GM12874 (cell line): ENCODE measurements around the gene PRTFDC1.

Experiments used
- CTCF ChIP-seq: IDR thresholded peaks from 2 replicates; pipeline ENCODE4 v1.5.1; 2011; ENCODE audit warnings: low read depth, mild to moderate bottlenecking, control low read depth, low read length, moderate library complexity; ENCODE audit not compliant: insufficient read depth

PRTFDC1 gene

GRCh38 chr10:24952707-24953645 is 570 bp upstream of the PRTFDC1 start:
- TF ChIP-seq CTCF = peak; percentile 63

- no peak for TF ChIP-seq CTCF
These were observed 934 bp downstream of the PRTFDC1 start for GRCh38 chr10:24951201-24952142.

- no peak for TF ChIP-seq CTCF
These were observed 2.0 kb downstream of the PRTFDC1 start for GRCh38 chr10:24950439-24950838.

GRCh38 chr10:24949616-24950015 is 2.8 kb downstream of the PRTFDC1 start:
- no peak for TF ChIP-seq CTCF

GRCh38 chr10:24947304-24948097 is 4.9 kb downstream of the PRTFDC1 start:
- TF ChIP-seq CTCF = no peak

GRCh38 chr10:24944512-24945255 is 7.7 kb downstream of the PRTFDC1 start:
- TF ChIP-seq CTCF = no peak
